GM18858 (cell line): Measurements from ENCODE around the gene TTC23.

ENCODE experiments used
- ATAC-seq: cut with Tn5 transposase; IDR thresholded peaks from one replicate; pipeline ENCODE4 v1.9.1; 2021; ENCODE audit not compliant: unreplicated experiment

Gene TTC23

GRCh38 chr15:99086327-99086667, 163.1 kb downstream of the TTC23 start:
- ATAC-seq, result no peak
